Smooth muscle cell (in vitro differentiated cells): ENCODE measurements around the gene CHN1. TPM values are rescaled to one million over a fixed set of nuclear protein-coding genes. Genes with fewer than 3 reads are reported as not detected.

Source experiments
- DNase-seq: peaks from one replicate; lab custom pipeline; 2025; ENCODE audit not compliant: unreplicated experiment; lab: John Stamatoyannopoulos, UW
- H2AFZ ChIP-seq: fragments of 200-600 bp; sonication (generic); 2 replicates; pipeline ENCODE4 v1.6.0; 2016; ENCODE audit warnings: antibody characterized with exemption, low read depth, mild to moderate bottlenecking
- H3F3A ChIP-seq: fragments of 200-600 bp; sonication (generic); 2 replicates; pipeline ENCODE4 v1.6.0; 2017; ENCODE audit warnings: antibody characterized with exemption, low read depth
- H3K27ac ChIP-seq: fragments of 200-600 bp; sonication (generic); 2 replicates; pipeline ENCODE4 v1.5.1; 2016; ENCODE audit warnings: low read depth, mild to moderate bottlenecking
- H3K27me3 ChIP-seq: fragments of 200-600 bp; sonication (generic); 2 replicates; pipeline ENCODE4 v1.6.1; 2016; ENCODE audit warnings: low read depth, mild to moderate bottlenecking
- H3K36me3 ChIP-seq: fragments of 200-600 bp; sonication (generic); 2 replicates; pipeline ENCODE4 v1.5.1; 2016; ENCODE audit warnings: low read depth
- H3K4me1 ChIP-seq: fragments of 200-600 bp; sonication (generic); 2 replicates; pipeline ENCODE4 v1.5.1; 2016; ENCODE audit warnings: low read depth
- H3K4me2 ChIP-seq: fragments of 200-600 bp; sonication (generic); 2 replicates; pipeline ENCODE4 v1.6.0; 2016; ENCODE audit warnings: mild to moderate bottlenecking
- H3K4me3 ChIP-seq: fragments of 200-600 bp; sonication (generic); 2 replicates; pipeline ENCODE4 v1.5.1; 2016; ENCODE audit warnings: mild to moderate bottlenecking
- H3K79me2 ChIP-seq: fragments of 200-600 bp; sonication (generic); 2 replicates; pipeline ENCODE4 v1.6.0; 2016; ENCODE audit warnings: low read depth, mild to moderate bottlenecking
- H3K9ac ChIP-seq: fragments of 200-600 bp; sonication (generic); 2 replicates; pipeline ENCODE4 v1.6.0; 2016; ENCODE audit warnings: low read depth
- H3K9me3 ChIP-seq: fragments of 200-600 bp; sonication (generic); replicated peaks from 2 replicates; pipeline ENCODE4 v1.5.1; 2016; ENCODE audit warnings: low read depth
- H4K20me1 ChIP-seq: fragments of 200-600 bp; sonication (generic); 2 replicates; pipeline ENCODE4 v1.6.0; 2016; ENCODE audit warnings: low read depth
- WGBS: methylation state at CpG from one replicate; pipeline ENCODE4 v1.1.7; 2016; ENCODE audit warnings: low lambda C conversion rate; 5-methylcytosine and 5-hydroxymethylcytosine counted together
- polyA plus RNA-seq: library from polyadenylated mRNA; unstranded; fragments of >200 nt; fragmentation: Nextera tagmentation; extraction: Ambion mirVana; gene quantifications from 2 replicates; pipeline ENCODE4 v1.2.1, GENCODE V29; 2016
- total RNA-seq: library from RNA; depleted of rRNA; stranded (reverse); fragments of >200 nt; gene quantifications from 2 replicates; pipeline ENCODE4 v1.2.3, GENCODE V29; 2014
- TF ChIP-seq, protein P1 (sequence below): fragments of 200-600 bp; sonication (generic); IDR thresholded peaks from 2 replicates; pipeline ENCODE4 v1.5.1; 2017; ENCODE audit warnings: borderline replicate concordance, mild to moderate bottlenecking, antibody characterized with exemption; ENCODE audit not compliant: insufficient read depth, poor library complexity, severe bottlenecking

The CHN1 gene
- total and polyA plus RNA-seq, 2 experiments from 2014 or later: 33.5 to 44.8 TPM

DNA sequence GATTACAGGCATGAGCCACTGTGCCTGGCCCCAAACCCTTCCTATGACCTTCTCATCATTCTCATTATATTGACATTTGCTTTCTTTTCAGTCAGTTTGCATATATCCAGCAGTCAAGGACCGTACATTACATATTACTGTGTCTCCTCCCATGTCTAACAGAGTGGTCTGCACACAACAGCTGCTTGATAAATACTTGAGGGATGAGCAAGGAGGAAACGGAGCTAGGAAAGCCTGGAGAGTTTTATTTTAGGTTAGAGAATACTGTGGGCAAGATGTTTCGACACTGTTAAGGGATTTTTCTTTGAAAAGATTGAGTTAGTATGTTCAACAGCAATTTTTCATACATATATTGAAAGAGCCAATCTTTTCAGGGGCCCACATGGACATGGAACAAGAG lies 164.7 kb downstream of the CHN1 start:
- peak overlapping the region; percentile 79 for H3K27ac ChIP-seq
- H3K9ac ChIP-seq: peak overlapping the region; percentile 38
- H4K20me1 ChIP-seq: no peaks in the 10 kb centered on the region
- peak overlapping the region; percentile 1 for H2AFZ ChIP-seq
- TF ChIP-seq, protein P1, sequence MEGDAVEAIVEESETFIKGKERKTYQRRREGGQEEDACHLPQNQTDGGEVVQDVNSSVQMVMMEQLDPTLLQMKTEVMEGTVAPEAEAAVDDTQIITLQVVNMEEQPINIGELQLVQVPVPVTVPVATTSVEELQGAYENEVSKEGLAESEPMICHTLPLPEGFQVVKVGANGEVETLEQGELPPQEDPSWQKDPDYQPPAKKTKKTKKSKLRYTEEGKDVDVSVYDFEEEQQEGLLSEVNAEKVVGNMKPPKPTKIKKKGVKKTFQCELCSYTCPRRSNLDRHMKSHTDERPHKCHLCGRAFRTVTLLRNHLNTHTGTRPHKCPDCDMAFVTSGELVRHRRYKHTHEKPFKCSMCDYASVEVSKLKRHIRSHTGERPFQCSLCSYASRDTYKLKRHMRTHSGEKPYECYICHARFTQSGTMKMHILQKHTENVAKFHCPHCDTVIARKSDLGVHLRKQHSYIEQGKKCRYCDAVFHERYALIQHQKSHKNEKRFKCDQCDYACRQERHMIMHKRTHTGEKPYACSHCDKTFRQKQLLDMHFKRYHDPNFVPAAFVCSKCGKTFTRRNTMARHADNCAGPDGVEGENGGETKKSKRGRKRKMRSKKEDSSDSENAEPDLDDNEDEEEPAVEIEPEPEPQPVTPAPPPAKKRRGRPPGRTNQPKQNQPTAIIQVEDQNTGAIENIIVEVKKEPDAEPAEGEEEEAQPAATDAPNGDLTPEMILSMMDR: no peak
- 20% methylated on average over 3 of the region's 3 CpGs for WGBS
- H3K4me2 ChIP-seq: peak overlapping the region; percentile 59
- H3K9me3 ChIP-seq: no peaks in the 10 kb centered on the region
- H3K4me3 ChIP-seq: no peak overlapping the region
- H3F3A ChIP-seq: peaks cover 22% of the 10 kb centered on the region
- no peaks in the 10 kb centered on the region for H3K27me3 ChIP-seq
- H3K4me1 ChIP-seq: peaks cover 52% of the 10 kb centered on the region
- H3K79me2 ChIP-seq: peaks cover 62% of the 10 kb centered on the region
- no peak for DNase-seq
- no peaks in the 10 kb centered on the region for H3K36me3 ChIP-seq

DNA sequence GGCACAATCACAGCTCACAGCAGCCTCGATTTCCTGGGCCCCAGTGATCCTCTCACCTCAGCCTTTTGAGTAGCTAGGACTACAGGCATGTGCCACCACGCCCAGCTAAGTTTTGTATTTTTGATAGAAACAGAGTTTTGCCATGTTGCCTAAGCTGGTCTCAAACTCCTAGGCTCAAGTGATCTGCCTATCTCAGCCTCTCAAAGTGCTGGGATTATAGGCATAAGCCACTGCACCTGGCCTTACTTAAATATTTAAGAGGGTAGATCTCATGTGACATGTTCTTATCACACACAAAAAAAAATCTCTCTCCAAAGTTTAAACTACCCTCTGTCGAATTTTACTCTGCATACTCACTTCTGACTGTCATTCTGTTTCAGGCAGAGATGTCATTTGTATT lies 165.5 kb downstream of the CHN1 start:
- Histone ChIP-seq H3K4me3 (no peak overlapping the region), H2AFZ (no peak overlapping the region), H3K79me2 (peaks cover 58% of the 10 kb centered on the region), H4K20me1 (no peaks in the 10 kb centered on the region), H3K4me2 (peak overlapping the region; percentile 59), H3K27me3 (no peaks in the 10 kb centered on the region), H3K27ac (peak overlapping the region; percentile 79), H3K9me3 (no peaks in the 10 kb centered on the region), H3K9ac (no peak overlapping the region), H3F3A (peaks cover 22% of the 10 kb centered on the region), H3K4me1 (peaks cover 48% of the 10 kb centered on the region), H3K36me3 (no peaks in the 10 kb centered on the region)
- TF ChIP-seq, protein P1: no peak
- DNase-seq: no peak
- WGBS: 58% methylated on average over 3 of the region's 3 CpGs

DNA sequence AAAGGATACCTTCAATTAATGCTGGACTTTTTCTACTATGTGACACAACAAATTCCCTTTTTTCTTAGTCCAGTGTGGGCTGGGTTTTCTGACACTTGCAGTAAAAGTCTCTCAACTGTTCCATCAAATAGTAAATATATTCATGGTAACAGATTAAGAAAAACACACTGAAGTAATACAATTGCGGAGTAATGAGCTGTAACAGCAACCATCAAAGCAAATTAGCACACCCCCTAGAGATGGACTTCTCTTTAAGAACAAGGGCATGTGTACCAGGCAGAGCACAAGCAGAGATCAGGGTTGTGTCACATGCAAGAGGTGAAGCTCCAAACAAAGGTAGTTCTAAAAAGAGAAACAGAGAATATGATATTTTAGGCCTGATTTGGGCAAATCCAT lies 168.2 kb downstream of the CHN1 start:
- H3K9ac ChIP-seq: peak overlapping the region; percentile 62
- H3K27ac ChIP-seq: peak overlapping the region; percentile 92
- H3F3A ChIP-seq: peaks cover 22% of the 10 kb centered on the region
- WGBS: 100% methylated on average over 1 of the region's 1 CpG
- peaks cover 37% of the 10 kb centered on the region for H3K4me1 ChIP-seq
- TF ChIP-seq, protein P1: no peak
- H3K27me3 ChIP-seq: no peaks in the 10 kb centered on the region
- H3K9me3 ChIP-seq: no peaks in the 10 kb centered on the region
- no peak for DNase-seq
- peak overlapping the region; percentile 30 for H2AFZ ChIP-seq
- H4K20me1 ChIP-seq: no peaks in the 10 kb centered on the region
- no peaks in the 10 kb centered on the region for H3K36me3 ChIP-seq
- H3K4me3 ChIP-seq: no peak overlapping the region
- H3K79me2 ChIP-seq: peaks cover 48% of the 10 kb centered on the region
- peak overlapping the region; percentile 67 for H3K4me2 ChIP-seq

DNA sequence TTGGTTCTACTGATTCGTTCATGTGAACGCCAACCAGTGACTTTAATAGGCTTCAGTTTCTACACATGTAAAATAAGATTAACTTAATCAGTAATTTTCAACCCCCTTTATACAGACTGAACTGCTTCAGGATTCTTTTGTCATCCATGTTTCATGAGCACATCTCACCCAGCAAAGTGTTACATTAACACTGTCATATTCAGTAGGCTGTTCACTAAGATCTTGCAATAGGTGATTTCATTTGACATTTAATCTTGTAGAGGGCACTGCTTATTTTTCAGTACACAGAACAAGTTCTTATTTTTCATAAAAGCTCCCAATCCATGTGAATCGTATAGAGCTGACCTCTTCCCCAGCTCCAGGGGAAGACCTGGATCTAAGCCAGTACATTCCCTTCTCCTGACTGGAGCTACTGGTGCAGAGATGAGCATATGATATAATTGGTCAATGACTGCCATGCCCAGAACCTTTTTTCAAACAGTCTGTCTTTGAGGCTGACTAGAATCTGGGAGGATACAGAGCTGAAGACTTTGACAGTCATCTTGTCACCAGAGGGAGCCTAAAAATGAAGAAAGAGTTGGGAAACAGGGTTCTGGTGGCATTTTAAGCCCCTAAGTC lies 168.7 kb downstream of the CHN1 start:
- Histone ChIP-seq H3K79me2 (peaks cover 48% of the 10 kb centered on the region), H3K9ac (peak overlapping the region; percentile 62), H2AFZ (peak overlapping the region; percentile 30), H4K20me1 (no peaks in the 10 kb centered on the region), H3K4me2 (peak overlapping the region; percentile 67), H3K4me3 (no peak overlapping the region), H3K27me3 (no peaks in the 10 kb centered on the region), H3K4me1 (peaks cover 38% of the 10 kb centered on the region), H3K36me3 (no peaks in the 10 kb centered on the region), H3K27ac (peak overlapping the region; percentile 92), H3F3A (peaks cover 22% of the 10 kb centered on the region), H3K9me3 (no peaks in the 10 kb centered on the region)
- no peak for DNase-seq
- TF ChIP-seq, protein P1: no peak
- 66% methylated on average over 3 of the region's 3 CpGs for WGBS
